ENCODE results near the gene ZNF546. TPM values are rescaled to one million over a fixed set of nuclear protein-coding genes. Genes with fewer than 3 reads are reported as not detected.
"Not testable (repeated sequence)": the region's sequence is repeated elsewhere in the genome, so short reads cannot be mapped to it uniquely, and the experiment has no call there.

ZNF546 gene
- total and polyA plus RNA-seq, 2 donors (not counting 3 experiments of a cell fraction or from before 2014, with no cell fraction given): 1.0 to 4.3 TPM

DNA sequence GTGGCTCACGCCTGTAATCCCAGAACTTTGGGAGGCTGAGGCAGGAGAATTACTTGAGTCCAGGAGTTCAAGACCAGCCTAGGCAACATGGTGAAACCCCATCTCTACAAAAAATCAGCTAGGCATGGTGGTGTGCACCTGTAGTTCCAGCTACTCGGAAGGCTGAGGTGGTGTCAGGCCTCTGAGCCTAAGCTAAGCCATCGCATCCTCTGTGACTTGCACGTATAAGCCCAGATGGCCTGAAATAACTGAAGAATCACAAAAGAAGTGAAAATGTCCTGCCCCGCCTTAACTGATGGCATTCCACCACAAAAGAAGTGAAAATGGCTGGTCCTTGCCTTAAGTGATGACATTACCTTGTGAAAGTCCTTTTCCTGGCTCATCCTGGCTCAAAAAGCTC, 39.0 kb upstream of the ZNF546 start:
- H3K9me1 ChIP-seq (replicated peaks; ENCODE audit: control insufficient read depth, extremely low read depth, insufficient read depth, low read length); H4K20me1 ChIP-seq (replicated peaks; ENCODE audit: control insufficient read depth, extremely low read depth, insufficient read depth, low read length); FAIRE-seq; dilution Hi-C loops (cut with MboI; ENCODE audit: extremely low pct_ligation_motif_present, low sequenced_read_pairs); H3K4me3 ChIP-seq (replicated peaks in 1 of 3; ENCODE audit: insufficient read depth in 1 of 3, low read depth in 1 of 3, low read length in 3 of 3); H3K4me1 ChIP-seq (ENCODE audit: control insufficient read depth, extremely low read depth, insufficient read depth, low read length); H3K27ac ChIP-seq (ENCODE audit: insufficient read depth, low read depth, low read length); H3K9ac ChIP-seq (replicated peaks; ENCODE audit: extremely low read depth, insufficient read depth, low read length); CTCF ChIA-PET; DNase-seq (ENCODE audit: low read depth, low spot score); H3K9me3 ChIP-seq (replicated peaks; ENCODE audit: control insufficient read depth, insufficient read depth, low read length); H3K4me2 ChIP-seq (ENCODE audit: insufficient read depth, low read length); H3K79me2 ChIP-seq (ENCODE audit: control insufficient read depth, insufficient read depth, low read length); BruUV-seq (replicated peaks); intact Hi-C loops (cut with micrococcal nuclease); H3K36me3 ChIP-seq (ENCODE audit: control insufficient read depth in 2 of 2, extremely low read depth in 1 of 2, insufficient read depth in 2 of 2, low read length in 2 of 2); POLR2A ChIA-PET; H3K27me3 ChIP-seq (ENCODE audit: control insufficient read depth in 2 of 2, insufficient read depth in 2 of 2, low read length in 2 of 2); H2AFZ ChIP-seq (ENCODE audit: low read depth, low read length): not testable (repeated sequence)

DNA sequence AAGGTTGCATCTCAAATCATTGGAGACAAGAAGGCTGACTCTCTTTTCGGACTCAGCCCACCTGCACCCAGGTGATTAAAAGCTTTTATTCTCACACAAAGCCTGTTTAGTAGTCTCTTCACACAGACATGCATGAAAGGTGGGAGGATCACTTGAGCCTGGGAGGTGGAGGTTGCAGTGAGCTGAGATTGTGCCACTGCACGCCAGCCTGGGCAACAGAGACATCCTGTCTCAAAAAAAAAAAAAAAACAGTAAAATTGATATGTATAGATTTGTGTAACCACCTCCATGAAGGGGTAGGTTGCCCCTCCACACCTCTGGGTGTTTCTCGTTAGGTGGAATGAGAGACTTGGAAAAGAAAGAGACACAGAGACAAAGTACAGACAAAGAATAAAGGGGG, 37.9 kb upstream of the ZNF546 start:
- H3K9ac ChIP-seq (replicated peaks; ENCODE audit: extremely low read depth, insufficient read depth, low read length); DNase-seq (ENCODE audit: low read depth, low spot score); H4K20me1 ChIP-seq (replicated peaks; ENCODE audit: control insufficient read depth, extremely low read depth, insufficient read depth, low read length); H3K4me3 ChIP-seq (replicated peaks in 1 of 3; ENCODE audit: insufficient read depth in 1 of 3, low read depth in 1 of 3, low read length in 3 of 3); POLR2A ChIA-PET; H3K27me3 ChIP-seq (ENCODE audit: control insufficient read depth in 2 of 2, insufficient read depth in 2 of 2, low read length in 2 of 2); H2AFZ ChIP-seq (ENCODE audit: low read depth, low read length); FAIRE-seq; dilution Hi-C loops (cut with MboI; ENCODE audit: extremely low pct_ligation_motif_present, low sequenced_read_pairs); CTCF ChIA-PET; intact Hi-C loops (cut with micrococcal nuclease); H3K79me2 ChIP-seq (ENCODE audit: control insufficient read depth, insufficient read depth, low read length); BruUV-seq (replicated peaks); H3K9me3 ChIP-seq (replicated peaks; ENCODE audit: control insufficient read depth, insufficient read depth, low read length); H3K36me3 ChIP-seq (ENCODE audit: control insufficient read depth in 2 of 2, extremely low read depth in 1 of 2, insufficient read depth in 2 of 2, low read length in 2 of 2); H3K9me1 ChIP-seq (replicated peaks; ENCODE audit: control insufficient read depth, extremely low read depth, insufficient read depth, low read length); H3K4me1 ChIP-seq (ENCODE audit: control insufficient read depth, extremely low read depth, insufficient read depth, low read length); H3K4me2 ChIP-seq (ENCODE audit: insufficient read depth, low read length); H3K27ac ChIP-seq (ENCODE audit: insufficient read depth, low read depth, low read length): not testable (repeated sequence)

DNA sequence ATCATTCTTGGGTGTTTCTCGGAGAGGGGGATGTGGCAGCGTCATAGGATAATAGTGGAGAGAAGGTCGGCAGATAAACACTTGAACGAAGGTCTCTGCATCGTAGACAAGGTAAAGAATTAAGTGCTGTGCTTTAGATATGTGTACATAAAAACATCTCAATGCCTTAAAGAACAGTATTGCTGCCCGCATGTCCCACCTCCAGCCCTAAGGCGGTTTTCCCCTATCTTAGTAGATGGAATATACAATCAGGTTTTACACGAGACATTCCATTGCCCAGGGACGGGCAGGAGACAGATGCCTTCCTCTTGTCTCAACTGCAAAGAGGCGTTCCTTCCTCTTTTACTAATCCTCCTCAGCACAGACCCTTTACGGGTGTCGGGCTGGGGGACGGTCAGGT, 37.5 kb upstream of the ZNF546 start:
- POLR2A ChIA-PET; H3K4me1 ChIP-seq (ENCODE audit: control insufficient read depth, extremely low read depth, insufficient read depth, low read length); DNase-seq (ENCODE audit: low read depth, low spot score); H3K79me2 ChIP-seq (ENCODE audit: control insufficient read depth, insufficient read depth, low read length); intact Hi-C loops (cut with micrococcal nuclease); H3K27ac ChIP-seq (ENCODE audit: insufficient read depth, low read depth, low read length); H3K27me3 ChIP-seq (ENCODE audit: control insufficient read depth in 2 of 2, insufficient read depth in 2 of 2, low read length in 2 of 2); dilution Hi-C loops (cut with MboI; ENCODE audit: extremely low pct_ligation_motif_present, low sequenced_read_pairs); H4K20me1 ChIP-seq (replicated peaks; ENCODE audit: control insufficient read depth, extremely low read depth, insufficient read depth, low read length); BruUV-seq (replicated peaks); H3K9ac ChIP-seq (replicated peaks; ENCODE audit: extremely low read depth, insufficient read depth, low read length); H3K9me3 ChIP-seq (replicated peaks; ENCODE audit: control insufficient read depth, insufficient read depth, low read length); H3K9me1 ChIP-seq (replicated peaks; ENCODE audit: control insufficient read depth, extremely low read depth, insufficient read depth, low read length); H2AFZ ChIP-seq (ENCODE audit: low read depth, low read length); CTCF ChIA-PET; FAIRE-seq; H3K4me3 ChIP-seq (replicated peaks in 1 of 3; ENCODE audit: insufficient read depth in 1 of 3, low read depth in 1 of 3, low read length in 3 of 3); H3K36me3 ChIP-seq (ENCODE audit: control insufficient read depth in 2 of 2, extremely low read depth in 1 of 2, insufficient read depth in 2 of 2, low read length in 2 of 2); H3K4me2 ChIP-seq (ENCODE audit: insufficient read depth, low read length): not testable (repeated sequence)

Data from endothelial cell of umbilical vein (primary cell).